ENCODE data around the gene STRN4. TPM values are rescaled to one million over a fixed set of nuclear protein-coding genes. Genes with fewer than 3 reads are reported as not detected.
A peak's percentile ranks its signal among the peaks of the same experiment; 100 is the strongest.

STRN4 gene
- total and polyA plus RNA-seq, 4 donors: 9.5 to 29.9 (median 24.8) TPM

DNA sequence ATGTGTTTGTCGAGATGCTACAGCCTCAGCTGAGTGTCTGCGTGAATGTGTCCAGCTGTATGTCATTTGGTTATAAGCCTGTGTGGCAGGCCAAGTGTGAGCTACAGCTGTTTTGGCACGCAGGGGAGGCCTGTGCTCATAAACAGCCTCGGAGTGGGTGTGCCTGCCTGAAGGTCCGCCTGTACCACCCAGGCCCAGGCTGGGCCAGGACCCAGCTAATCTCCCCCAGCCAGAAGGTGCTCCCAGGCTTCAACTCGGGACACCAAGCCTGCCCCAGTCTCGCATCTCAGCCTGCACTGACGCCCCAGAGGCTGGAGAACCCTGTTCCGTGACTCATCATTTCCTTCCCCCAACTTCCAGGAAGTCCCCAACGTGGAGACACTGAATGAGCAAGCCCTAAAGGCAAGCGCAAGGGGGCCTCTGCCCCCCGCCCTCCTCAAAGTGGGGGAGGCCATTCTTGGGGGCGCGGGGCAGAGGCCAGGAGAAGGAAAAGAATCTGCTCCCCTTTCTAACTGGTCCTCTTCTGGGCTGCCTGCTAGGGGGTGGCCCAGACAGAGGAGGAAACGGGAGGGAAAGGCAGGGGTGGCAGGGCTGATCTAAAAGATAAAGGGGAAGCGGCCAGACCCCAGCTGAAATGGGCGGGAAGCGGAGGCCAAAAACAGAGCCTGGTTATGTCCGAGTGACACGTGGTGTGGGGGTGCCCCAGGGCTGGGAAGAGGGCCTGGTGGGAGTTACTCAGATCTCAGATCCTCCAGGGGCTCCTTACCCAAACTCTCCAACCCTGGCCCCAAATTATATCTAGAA, 40.2 kb upstream of the STRN4 start:
- Histone ChIP-seq H3K9ac (ENCODE audit: low read depth in 1 of 2, low read length in 2 of 2) (peak overlapping the region; percentile 45 to 62), H3K9me3 (ENCODE audit: control insufficient read depth in 4 of 4, low read length in 3 of 4) (no peaks in the 10 kb centered on the region), H3K36me3 (ENCODE audit: control insufficient read depth in 4 of 4, insufficient read depth in 3 of 4, low read depth in 1 of 4, low read length in 3 of 4) (no peaks in the 10 kb centered on the region), H3K27ac (ENCODE audit: low read depth in 1 of 2, low read length in 2 of 2) (peak overlapping the region; percentile 63 to 76), H3K4me1 (ENCODE audit: control insufficient read depth in 4 of 4, insufficient read depth in 4 of 4, low read length in 3 of 4) (peaks cover 7 to 28% (median 15%) of the 10 kb centered on the region in 4 donors), H3K4me3 (ENCODE audit: low read depth in 1 of 3, low read length in 3 of 3) (peak overlapping the region; percentile 59 to 65 (median 64)), H3K27me3 (ENCODE audit: control insufficient read depth in 4 of 4, insufficient read depth in 4 of 4, low read length in 3 of 4) (peaks cover 0 to 2% (median 0%) of the 10 kb centered on the region in 4 donors)
- DNase-seq (ENCODE audit: low spot score): peak; percentile 85
- 45% methylated on average over 20 of the region's 20 CpGs for WGBS
- TF ChIP-seq JUND (IDR thresholded peaks at IDR 0.05) (peak; percentile 86 to 89), GABPA (IDR thresholded peaks at IDR 0.05 in 1 of 2, conservative IDR thresholded peaks at IDR 0.05 in 1 of 2) (no peak), EGR1 (IDR thresholded peaks at IDR 0.05; ENCODE audit: low read depth in 2 of 2) (peak in 1 of 2 donors; percentile 9), REST (IDR thresholded peaks at IDR 0.05) (no peak), FOXA2 (IDR thresholded peaks at IDR 0.05) (no peak), SP1 (IDR thresholded peaks at IDR 0.05) (no peak), HNF4G (IDR thresholded peaks at IDR 0.05) (no peak), MAX (IDR thresholded peaks at IDR 0.05) (peak; percentile 44), NR2F2 (IDR thresholded peaks at IDR 0.05) (peak; percentile 56), RXRA (IDR thresholded peaks at IDR 0.05) (peak in 1 of 2 donors; percentile 50), TAF1 (conservative IDR thresholded peaks at IDR 0.05) (no peak), ATF3 (IDR thresholded peaks at IDR 0.05) (no peak), FOXA1 (IDR thresholded peaks at IDR 0.05) (no peak), YY1 (IDR thresholded peaks at IDR 0.05) (no peak)
- TF ChIP-seq, protein P1, sequence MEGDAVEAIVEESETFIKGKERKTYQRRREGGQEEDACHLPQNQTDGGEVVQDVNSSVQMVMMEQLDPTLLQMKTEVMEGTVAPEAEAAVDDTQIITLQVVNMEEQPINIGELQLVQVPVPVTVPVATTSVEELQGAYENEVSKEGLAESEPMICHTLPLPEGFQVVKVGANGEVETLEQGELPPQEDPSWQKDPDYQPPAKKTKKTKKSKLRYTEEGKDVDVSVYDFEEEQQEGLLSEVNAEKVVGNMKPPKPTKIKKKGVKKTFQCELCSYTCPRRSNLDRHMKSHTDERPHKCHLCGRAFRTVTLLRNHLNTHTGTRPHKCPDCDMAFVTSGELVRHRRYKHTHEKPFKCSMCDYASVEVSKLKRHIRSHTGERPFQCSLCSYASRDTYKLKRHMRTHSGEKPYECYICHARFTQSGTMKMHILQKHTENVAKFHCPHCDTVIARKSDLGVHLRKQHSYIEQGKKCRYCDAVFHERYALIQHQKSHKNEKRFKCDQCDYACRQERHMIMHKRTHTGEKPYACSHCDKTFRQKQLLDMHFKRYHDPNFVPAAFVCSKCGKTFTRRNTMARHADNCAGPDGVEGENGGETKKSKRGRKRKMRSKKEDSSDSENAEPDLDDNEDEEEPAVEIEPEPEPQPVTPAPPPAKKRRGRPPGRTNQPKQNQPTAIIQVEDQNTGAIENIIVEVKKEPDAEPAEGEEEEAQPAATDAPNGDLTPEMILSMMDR (IDR thresholded peaks at IDR 0.05; ENCODE audit: low read depth, low read length, missing input control): no peak
- TF ChIP-seq, protein P2, sequence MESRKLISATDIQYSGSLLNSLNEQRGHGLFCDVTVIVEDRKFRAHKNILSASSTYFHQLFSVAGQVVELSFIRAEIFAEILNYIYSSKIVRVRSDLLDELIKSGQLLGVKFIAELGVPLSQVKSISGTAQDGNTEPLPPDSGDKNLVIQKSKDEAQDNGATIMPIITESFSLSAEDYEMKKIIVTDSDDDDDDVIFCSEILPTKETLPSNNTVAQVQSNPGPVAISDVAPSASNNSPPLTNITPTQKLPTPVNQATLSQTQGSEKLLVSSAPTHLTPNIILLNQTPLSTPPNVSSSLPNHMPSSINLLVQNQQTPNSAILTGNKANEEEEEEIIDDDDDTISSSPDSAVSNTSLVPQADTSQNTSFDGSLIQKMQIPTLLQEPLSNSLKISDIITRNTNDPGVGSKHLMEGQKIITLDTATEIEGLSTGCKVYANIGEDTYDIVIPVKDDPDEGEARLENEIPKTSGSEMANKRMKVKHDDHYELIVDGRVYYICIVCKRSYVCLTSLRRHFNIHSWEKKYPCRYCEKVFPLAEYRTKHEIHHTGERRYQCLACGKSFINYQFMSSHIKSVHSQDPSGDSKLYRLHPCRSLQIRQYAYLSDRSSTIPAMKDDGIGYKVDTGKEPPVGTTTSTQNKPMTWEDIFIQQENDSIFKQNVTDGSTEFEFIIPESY (IDR thresholded peaks at IDR 0.05): no peak

All from liver (tissue), 9 donors.